GM23248 (cell line): ENCODE data around the gene HHLA2.

ENCODE experiments used
- EZH2 ChIP-seq: fragments of 200-600 bp; sonication (generic); IDR thresholded peaks from 2 replicates; pipeline ENCODE4 v1.6.1; 2018; ENCODE audit warnings: antibody characterized with exemption, mild to moderate bottlenecking; ENCODE audit not compliant: insufficient read depth, poor library complexity, severe bottlenecking
- EZH2phosphoT487 ChIP-seq: fragments of 200-600 bp; sonication (generic); IDR thresholded peaks from 2 replicates; pipeline ENCODE4 v1.6.1; 2018; ENCODE audit warnings: antibody characterized with exemption, moderate library complexity, mild to moderate bottlenecking, low read depth; ENCODE audit not compliant: insufficient read depth

DNA sequence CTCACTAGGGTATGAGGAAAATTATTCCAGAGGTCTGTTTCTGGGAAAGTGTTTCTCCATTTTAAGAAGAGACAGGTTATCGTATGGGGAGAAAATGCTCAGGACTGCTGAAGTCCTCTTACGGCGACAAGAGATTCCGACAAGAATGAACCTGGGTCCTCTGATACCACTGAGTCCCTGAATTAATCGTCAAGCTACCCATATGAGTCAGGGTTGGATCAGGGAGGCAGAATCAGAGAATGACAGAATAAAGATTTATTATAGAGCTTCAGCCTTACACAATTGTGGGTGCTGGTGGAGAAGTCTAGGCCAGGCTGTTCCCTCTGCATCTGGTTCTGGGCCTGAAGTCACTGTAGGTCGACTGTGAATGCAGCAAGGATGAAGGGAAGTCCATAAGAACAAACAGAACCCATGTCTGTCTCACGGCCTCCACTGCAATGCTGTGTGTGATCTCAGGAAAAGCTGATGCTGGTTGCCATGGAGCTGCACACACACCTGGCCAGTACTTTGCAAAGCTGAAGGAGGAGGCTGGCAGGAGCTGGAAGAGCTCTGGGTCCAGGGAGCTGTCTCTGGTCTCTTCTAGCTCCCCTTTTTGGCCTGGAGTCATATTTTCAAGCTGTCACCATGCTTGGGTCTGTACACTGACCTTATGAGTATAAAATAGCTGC, 83.9 kb downstream of the HHLA2 start:
- TF ChIP-seq EZH2 (no peak), EZH2phosphoT487 (no peak)
